Mesenchymal stem cell (in vitro differentiated cells and primary cell): ENCODE results near the gene RBKS. TPM values are rescaled to one million over a fixed set of nuclear protein-coding genes. Genes with fewer than 3 reads are reported as not detected.

ENCODE experiments used
- DNase-seq: peaks from one replicate; pipeline ENCODE4 v3.0.0-alpha.2; 2013
- H2AFZ ChIP-seq: one replicate; pipeline ENCODE4 v1.6.1; 2013; ENCODE audit warnings: low read depth, mild to moderate bottlenecking, control low read depth, inconsistent platforms, low read length, moderate library complexity
- H2AK5ac ChIP-seq: 2 replicates; pipeline ENCODE4 v1.6.1; 2013; ENCODE audit warnings: low read length, moderate library complexity, mild to moderate bottlenecking, inconsistent platforms; ENCODE audit not compliant: severe bottlenecking
- H2BK120ac ChIP-seq: one replicate; pipeline ENCODE4 v1.6.1; 2013; ENCODE audit warnings: low read depth, mild to moderate bottlenecking, inconsistent platforms, low read length, moderate library complexity
- H2BK12ac ChIP-seq, 2 experiments: one replicate each; pipeline ENCODE4 v1.6.1; 2013; ENCODE audit warnings: inconsistent platforms in 2 of 2, low read length in 2 of 2, mild to moderate bottlenecking in 2 of 2, moderate library complexity in 2 of 2, control low read depth in 1 of 2
- H2BK15ac ChIP-seq: one replicate; pipeline ENCODE4 v1.6.1; 2013; ENCODE audit warnings: mild to moderate bottlenecking, low read depth, inconsistent platforms; ENCODE audit not compliant: poor library complexity, severe bottlenecking
- H2BK5ac ChIP-seq: 2 replicates; pipeline ENCODE4 v1.6.1; 2013; ENCODE audit warnings: low read depth, mild to moderate bottlenecking, low read length, control low read depth, inconsistent platforms; ENCODE audit not compliant: poor library complexity, severe bottlenecking
- H3K14ac ChIP-seq, 2 experiments: one replicate each; pipeline ENCODE4 v1.6.1; 2013; ENCODE audit warnings: inconsistent platforms in 2 of 2, low read length in 2 of 2, control low read depth in 1 of 2, mild to moderate bottlenecking in 1 of 2, moderate library complexity in 1 of 2
- H3K18ac ChIP-seq, 2 experiments: one replicate each; pipeline ENCODE4 v1.6.1; 2013; ENCODE audit warnings: inconsistent platforms in 2 of 2, low read length in 2 of 2, control low read depth in 1 of 2, low read depth in 1 of 2, mild to moderate bottlenecking in 1 of 2
- H3K23ac ChIP-seq, 2 experiments: one replicate each; pipeline ENCODE4 v1.6.1; 2013; ENCODE audit warnings: inconsistent platforms in 2 of 2, low read length in 2 of 2, mild to moderate bottlenecking in 2 of 2, moderate library complexity in 2 of 2, control low read depth in 1 of 2
- H3K27ac ChIP-seq: 2 replicates; pipeline ENCODE4 v1.5.1; 2013; ENCODE audit warnings: mild to moderate bottlenecking, moderate library complexity, low read length, control low read depth, inconsistent platforms; ENCODE audit not compliant: poor library complexity, severe bottlenecking
- H3K27me3 ChIP-seq, 2 experiments: 2 replicates each; pipeline versions ENCODE4 v1.6.1 to v1.7.0; 2013; ENCODE audit warnings: low read length in 2 of 2, mild to moderate bottlenecking in 2 of 2, moderate library complexity in 2 of 2, control low read depth in 1 of 2, inconsistent platforms in 1 of 2; ENCODE audit not compliant: control insufficient read depth in 1 of 2, insufficient read depth in 1 of 2
- H3K36me3 ChIP-seq, 2 experiments: 2 replicates each; pipeline versions ENCODE4 v1.6.1 to v1.7.0; 2013; ENCODE audit warnings: low read length in 2 of 2, control low read depth in 1 of 2, inconsistent platforms in 1 of 2, low read depth in 1 of 2, mild to moderate bottlenecking in 1 of 2; ENCODE audit not compliant: insufficient read depth in 2 of 2, control insufficient read depth in 1 of 2
- H3K4ac ChIP-seq, 2 experiments: one replicate each; pipeline ENCODE4 v1.6.1; 2013; ENCODE audit warnings: inconsistent platforms in 2 of 2, low read length in 2 of 2, mild to moderate bottlenecking in 2 of 2, moderate library complexity in 2 of 2, control low read depth in 1 of 2, low read depth in 1 of 2
- H3K4me1 ChIP-seq: 2 replicates; pipeline ENCODE4 v1.6.1; 2013; ENCODE audit warnings: low read depth, low read length, control low read depth; ENCODE audit not compliant: control insufficient read depth, insufficient read depth
- H3K4me2 ChIP-seq: 2 replicates; pipeline ENCODE4 v1.6.1; 2013; ENCODE audit warnings: low read length, mild to moderate bottlenecking, inconsistent platforms; ENCODE audit not compliant: poor library complexity, severe bottlenecking
- H3K4me3 ChIP-seq, 2 experiments: 2 replicates each; pipeline versions ENCODE4 v1.5.1 to v1.7.0; 2013; ENCODE audit warnings: low read length in 2 of 2, mild to moderate bottlenecking in 2 of 2, control low read depth in 1 of 2, low read depth in 1 of 2; ENCODE audit not compliant: insufficient read depth in 1 of 2
- H3K79me1 ChIP-seq: replicated peaks from 2 replicates; pipeline ENCODE4 v1.6.1; 2013; ENCODE audit warnings: mild to moderate bottlenecking, control low read depth, low read length, inconsistent platforms; ENCODE audit not compliant: poor library complexity, severe bottlenecking
- H3K9ac ChIP-seq: 2 replicates; pipeline ENCODE4 v1.7.0; 2013; ENCODE audit warnings: mild to moderate bottlenecking, low read length, moderate library complexity
- H3K9me3 ChIP-seq: 2 replicates; pipeline ENCODE4 v1.7.0; 2013; ENCODE audit warnings: mild to moderate bottlenecking, low read length; ENCODE audit not compliant: control insufficient read depth
- H4K8ac ChIP-seq: one replicate; pipeline ENCODE4 v1.6.1; 2013; ENCODE audit warnings: inconsistent platforms, mild to moderate bottlenecking, low read length, moderate library complexity
- H4K91ac ChIP-seq: one replicate; pipeline ENCODE4 v1.6.1; 2013; ENCODE audit warnings: mild to moderate bottlenecking, low read length, inconsistent platforms
- WGBS: methylation state at CpG from one replicate; pipeline ENCODE4 v1.1.7; 2013; ENCODE audit warnings: mixed read lengths; 5-methylcytosine and 5-hydroxymethylcytosine counted together
- polyA plus RNA-seq, 2 experiments: library from polyadenylated mRNA; stranded (reverse); fragments of 200-250 nt; gene quantifications; one replicate each; pipeline ENCODE4 v1.2.3, GENCODE V29; 2013

Gene RBKS
- polyA plus RNA-seq (2013, experiment 1 of 2): 0.72 TPM
- 0.67 TPM for polyA plus RNA-seq (2013, experiment 2 of 2)

DNA sequence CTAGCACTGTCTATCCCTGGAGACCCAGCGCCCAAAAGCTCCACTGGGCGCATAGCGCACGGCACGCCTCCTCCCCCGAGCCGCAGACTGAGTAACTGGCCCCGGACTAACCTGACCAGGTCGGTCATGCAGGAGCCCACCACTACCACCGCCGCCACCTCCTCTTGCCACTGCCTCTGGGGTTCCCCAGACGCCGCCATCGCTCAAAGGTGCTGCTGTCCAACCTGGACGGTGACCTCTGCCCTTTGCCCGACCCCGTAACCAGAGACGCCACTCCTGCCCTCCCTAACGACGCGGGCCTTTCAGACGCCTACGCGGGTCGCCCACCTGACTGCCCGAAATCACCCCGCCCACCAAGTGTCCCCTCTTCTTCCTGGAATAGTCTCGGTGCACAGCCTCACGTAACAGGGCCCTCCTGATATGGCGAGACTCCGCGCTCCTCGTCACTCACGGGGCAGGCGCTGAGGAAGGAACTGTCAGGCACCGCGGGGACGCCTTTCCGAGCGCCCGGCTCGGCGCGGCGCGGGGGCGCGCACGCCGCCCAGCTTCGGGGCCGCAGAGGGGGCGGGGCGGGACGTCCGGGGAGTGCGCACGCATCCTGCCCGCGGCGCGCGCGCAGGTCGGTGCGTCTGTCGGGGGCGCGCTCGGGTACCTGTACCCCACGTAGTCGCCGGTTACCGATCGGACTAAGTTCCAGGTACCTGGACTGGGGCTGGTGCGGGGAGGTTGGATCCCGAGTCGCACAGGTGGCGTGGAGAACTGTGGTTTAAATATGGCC lies at the start of gene RBKS, which contains the start of gene BABAM2:
Gene RBKS (minus strand): TSS at position 242 of the 778 bp plus-strand sequence. CDS start 42 bp downstream, at position 200.
Gene BABAM2 (plus strand): TSS at position 584 of the 778 bp plus-strand sequence. CDS start 3,828 bp downstream, outside the sequence.
- peak; percentile 84 for DNase-seq
- H3K9ac ChIP-seq: peak within 1 kb of the TSS; percentile 96
- H3K4me2 ChIP-seq: peak within 1 kb of the TSS; percentile 72
- H3K4ac ChIP-seq: peak within 1 kb of the TSS; percentile 19 to 54
- peaks cover 9% of the 10 kb centered on the region for H3K79me1 ChIP-seq
- peak within 1 kb of the TSS; percentile 46 to 97 for H3K18ac ChIP-seq
- no peaks in the 10 kb centered on the region for H3K27me3 ChIP-seq
- peaks cover 0 to 11% of the 10 kb centered on the region in 2 experiments for H3K36me3 ChIP-seq
- no peaks in the 10 kb centered on the region for H3K9me3 ChIP-seq
- H2BK12ac ChIP-seq: peak within 1 kb of the TSS in 1 of 2 experiments; percentile 73
- H4K91ac ChIP-seq: peak within 1 kb of the TSS; percentile 44
- H3K4me1 ChIP-seq: peaks cover 5% of the 10 kb centered on the region
- no peak within 1 kb of the TSS for H2BK15ac ChIP-seq
- peak within 1 kb of the TSS; percentile 80 for H2BK5ac ChIP-seq
- peak within 1 kb of the TSS; percentile 91 for H2AFZ ChIP-seq
- peak within 1 kb of the TSS in 1 of 2 experiments; percentile 96 for H3K14ac ChIP-seq
- under 1% methylated on average over 53 of the region's 79 CpGs for WGBS
- peak within 1 kb of the TSS; percentile 80 to 97 for H3K4me3 ChIP-seq
- peak within 1 kb of the TSS; percentile 86 for H4K8ac ChIP-seq
- peak within 1 kb of the TSS; percentile 86 for H3K27ac ChIP-seq
- peak within 1 kb of the TSS; percentile 11 for H2BK120ac ChIP-seq
- H2AK5ac ChIP-seq: peak within 1 kb of the TSS; percentile 74
- peak within 1 kb of the TSS in 1 of 2 experiments; percentile 40 for H3K23ac ChIP-seq

DNA sequence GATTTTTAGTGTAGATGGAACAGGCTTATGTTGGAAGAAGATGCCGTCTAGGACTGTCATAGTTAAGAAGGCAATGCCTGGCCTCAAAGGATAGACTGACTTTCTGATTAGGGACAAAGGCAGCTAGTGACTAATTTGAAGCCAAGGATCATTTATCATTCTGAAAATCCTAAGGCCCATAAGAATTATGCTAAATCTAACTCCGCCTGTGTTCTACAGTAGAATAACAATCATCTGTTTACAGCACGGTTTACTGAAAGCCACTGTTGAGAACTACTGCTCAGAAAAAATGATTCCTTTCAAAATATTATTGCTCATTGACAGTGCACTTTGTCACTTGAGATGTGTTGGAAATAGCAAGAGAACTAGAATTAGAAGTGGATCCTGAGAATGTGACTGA lies 44.8 kb upstream of the RBKS start:
- no peak overlapping the region for H4K91ac ChIP-seq
- no peak overlapping the region for H3K4me3 ChIP-seq
- no peak overlapping the region for H4K8ac ChIP-seq
- no peaks in the 10 kb centered on the region for H3K27me3 ChIP-seq
- no peak overlapping the region for H3K18ac ChIP-seq
- WGBS: 100% methylated on average over 3 of the region's 3 CpGs
- H3K23ac ChIP-seq: no peak overlapping the region
- H3K14ac ChIP-seq: no peak overlapping the region
- peaks cover 0 to 27% of the 10 kb centered on the region in 2 experiments for H3K36me3 ChIP-seq
- no peaks in the 10 kb centered on the region for H3K9me3 ChIP-seq
- H3K4me2 ChIP-seq: no peak overlapping the region
- no peak overlapping the region for H2BK15ac ChIP-seq
- no peak overlapping the region for H2BK12ac ChIP-seq
- H3K4ac ChIP-seq: no peak overlapping the region
- H3K4me1 ChIP-seq: no peaks in the 10 kb centered on the region
- no peak overlapping the region for H3K9ac ChIP-seq
- no peak for DNase-seq
- H3K27ac ChIP-seq: no peak overlapping the region
- H2AFZ ChIP-seq: no peak overlapping the region
- no peak overlapping the region for H2AK5ac ChIP-seq
- no peak overlapping the region for H2BK120ac ChIP-seq
- no peak overlapping the region for H2BK5ac ChIP-seq
- H3K79me1 ChIP-seq: peaks cover 5% of the 10 kb centered on the region

DNA sequence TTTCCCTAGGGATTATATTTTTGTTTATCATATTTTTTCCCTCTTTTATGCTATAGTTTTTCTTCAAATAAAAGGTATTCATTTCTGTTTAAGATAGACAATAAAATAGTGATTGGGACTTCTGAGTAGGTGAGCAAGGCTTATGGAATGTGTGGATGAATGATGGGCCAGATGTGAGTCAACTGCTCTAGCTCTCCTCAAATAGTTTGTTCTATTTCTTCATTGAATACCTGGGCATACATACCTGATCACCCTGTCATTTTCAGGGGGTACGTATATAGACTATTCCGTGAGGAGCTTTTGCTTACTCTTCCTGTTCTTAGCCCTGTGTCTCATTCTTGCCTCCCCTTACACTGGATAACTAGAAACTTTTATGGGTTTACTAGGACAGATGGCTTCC lies 42.2 kb upstream of the RBKS start:
- no peak overlapping the region for H3K4me2 ChIP-seq
- H2BK5ac ChIP-seq: no peak overlapping the region

DNA sequence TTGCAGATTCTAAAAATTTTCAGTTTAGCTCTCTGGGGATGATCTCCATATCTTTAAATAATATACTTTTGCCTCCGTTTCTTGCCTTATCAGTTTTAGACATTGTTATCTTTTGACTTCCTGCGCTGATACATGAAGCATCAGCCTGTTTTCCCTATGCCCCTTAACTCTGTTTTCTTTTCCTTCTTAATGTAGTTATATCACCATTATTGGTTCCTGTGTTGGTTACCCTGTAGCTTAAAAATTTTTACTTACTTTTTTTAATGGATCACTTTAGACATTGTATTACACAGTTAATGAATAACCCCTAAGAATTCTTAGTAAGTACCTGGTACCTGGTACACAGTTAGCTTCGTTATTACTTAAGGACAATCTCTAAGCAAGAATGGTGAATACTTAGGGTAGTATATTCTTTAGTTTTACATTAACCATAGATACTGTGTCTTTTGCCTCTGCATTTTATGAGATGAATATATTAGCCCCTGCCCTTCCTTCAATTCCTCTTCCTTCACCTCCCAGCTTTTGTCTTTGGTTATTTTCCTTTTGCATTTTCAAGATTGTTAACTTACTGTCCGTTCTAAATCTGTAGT lies 41.3 kb upstream of the RBKS start:
- H3K79me1 ChIP-seq: peaks cover 8% of the 10 kb centered on the region
- no peak for DNase-seq
- H2AK5ac ChIP-seq: no peak overlapping the region
- no peak overlapping the region for H2BK15ac ChIP-seq
- H3K9me3 ChIP-seq: no peaks in the 10 kb centered on the region
- no peak overlapping the region for H3K4me3 ChIP-seq
- H3K18ac ChIP-seq: no peak overlapping the region
- H3K4ac ChIP-seq: no peak overlapping the region
- H3K27me3 ChIP-seq: no peaks in the 10 kb centered on the region
- peaks cover 0 to 28% of the 10 kb centered on the region in 2 experiments for H3K36me3 ChIP-seq
- no peak overlapping the region for H3K23ac ChIP-seq
- H3K27ac ChIP-seq: peak overlapping the region; percentile 20
- 86% methylated on average over 3 of the region's 4 CpGs for WGBS
- no peak overlapping the region for H4K8ac ChIP-seq
- H4K91ac ChIP-seq: no peak overlapping the region
- H2AFZ ChIP-seq: no peak overlapping the region
- H2BK12ac ChIP-seq: no peak overlapping the region
- no peak overlapping the region for H2BK120ac ChIP-seq
- H3K14ac ChIP-seq: no peak overlapping the region
- H3K4me2 ChIP-seq: no peak overlapping the region
- H2BK5ac ChIP-seq: no peak overlapping the region
- H3K9ac ChIP-seq: no peak overlapping the region
- no peaks in the 10 kb centered on the region for H3K4me1 ChIP-seq

More for the DNA sequence above, 42.2 kb upstream of the RBKS start:
- Histone ChIP-seq H4K8ac (no peak overlapping the region), H3K79me1 (peaks cover 8% of the 10 kb centered on the region), H2BK120ac (no peak overlapping the region), H3K9me3 (no peaks in the 10 kb centered on the region), H4K91ac (no peak overlapping the region), H3K27ac (peak overlapping the region; percentile 59), H3K18ac (no peak overlapping the region), H3K4ac (no peak overlapping the region), H3K27me3 (no peaks in the 10 kb centered on the region), H2BK12ac (no peak overlapping the region), H2AFZ (no peak overlapping the region), H3K14ac (no peak overlapping the region), H3K4me3 (no peak overlapping the region), H2BK15ac (no peak overlapping the region), H3K9ac (no peak overlapping the region), H3K23ac (no peak overlapping the region), H2AK5ac (peak overlapping the region; percentile 84), H3K36me3 (peaks cover 0 to 28% of the 10 kb centered on the region in 2 experiments), H3K4me1 (no peaks in the 10 kb centered on the region)
- 73% methylated on average over 2 of the region's 2 CpGs for WGBS
- DNase-seq: peak; percentile 15
